ENCODE results near the gene PSMB2.
A peak's percentile ranks its signal among the peaks of the same experiment; 100 is the strongest.

The PSMB2 gene

DNA sequence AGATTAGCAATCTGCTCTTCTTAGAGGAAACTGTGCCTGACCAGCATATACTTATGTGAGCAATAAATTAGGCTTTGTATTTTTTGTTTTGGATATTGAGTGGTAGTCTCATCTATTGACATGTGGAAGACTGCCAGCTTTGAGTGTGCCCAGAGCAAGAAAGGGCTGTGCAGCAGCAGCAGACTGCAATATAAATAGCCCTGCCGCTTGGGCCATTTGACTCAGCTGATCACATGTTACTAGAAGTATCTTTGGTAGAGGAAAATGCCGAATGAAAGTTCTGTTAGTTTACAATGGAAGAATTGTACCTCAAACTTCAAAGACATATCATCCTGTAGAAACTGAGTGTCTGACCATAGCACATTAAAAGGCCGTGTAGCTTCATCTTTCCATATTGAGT lies 9.1 kb upstream of the PSMB2 start:
- in situ Hi-C loops (cut with HindIII; ENCODE audit: low sequenced_read_pairs), result no loop called here
- H3K4me3 ChIP-seq (ENCODE audit: low read depth, low read length), result no peak overlapping the region

DNA sequence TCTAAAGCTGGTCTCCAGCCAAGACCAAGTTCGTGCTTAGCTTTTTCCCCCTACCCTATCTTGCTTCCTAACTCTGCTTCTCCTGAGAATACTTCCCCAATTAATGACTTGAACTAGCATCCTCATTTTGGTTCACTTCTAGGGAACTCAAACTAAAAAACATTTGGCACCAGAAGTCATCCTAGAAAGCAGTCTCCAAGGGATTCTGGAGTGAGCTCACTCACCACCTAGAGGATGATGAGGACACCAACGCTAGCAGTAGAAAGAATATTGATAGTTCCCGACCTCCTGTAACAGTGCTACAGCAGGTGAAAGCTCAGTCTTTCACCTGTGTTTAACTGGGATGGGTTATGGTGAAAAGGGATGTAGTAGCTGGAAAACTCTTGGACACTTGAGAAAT lies 4.7 kb upstream of the PSMB2 start:
- in situ Hi-C loops (cut with HindIII; ENCODE audit: low sequenced_read_pairs), result no loop called here
- TF ChIP-seq CTCF (IDR thresholded peaks at IDR 0.05; ENCODE audit: low read depth, low read length), result peak; percentile 28
- H3K4me3 ChIP-seq (ENCODE audit: low read depth, low read length), result no peak overlapping the region
- no peak for DNase-seq (ENCODE audit: low read depth, low spot score)

More for the DNA sequence above, 9.1 kb upstream of the PSMB2 start:
- no peak for DNase-seq (ENCODE audit: low read depth, low spot score)
- TF ChIP-seq CTCF (IDR thresholded peaks at IDR 0.05; ENCODE audit: low read depth, low read length), result no peak

GRCh38 chr1:35644204-35644603 lies 2.9 kb upstream of the PSMB2 start:
- in situ Hi-C loops (cut with HindIII; ENCODE audit: low sequenced_read_pairs), result no loop called here
- no peak for DNase-seq (ENCODE audit: low read depth, low spot score)
- no peak for TF ChIP-seq CTCF (IDR thresholded peaks at IDR 0.05; ENCODE audit: low read depth, low read length)
- H3K4me3 ChIP-seq (ENCODE audit: low read depth, low read length), result no peak overlapping the region

- TF ChIP-seq CTCF (IDR thresholded peaks at IDR 0.05; ENCODE audit: low read depth, low read length), result no peak
- peak overlapping the region; percentile 99 for H3K4me3 ChIP-seq (ENCODE audit: low read depth, low read length)
- in situ Hi-C loops (cut with HindIII; ENCODE audit: low sequenced_read_pairs), result no loop called here
- no peak for DNase-seq (ENCODE audit: low read depth, low spot score)
Observed at GRCh38 chr1:35642471-35642955, 1.2 kb upstream of the PSMB2 start.

- no peak for TF ChIP-seq CTCF (IDR thresholded peaks at IDR 0.05; ENCODE audit: low read depth, low read length)
- DNase-seq (ENCODE audit: low read depth, low spot score), result no peak
- H3K4me3 ChIP-seq (ENCODE audit: low read depth, low read length), result peak overlapping the region; percentile 99
- in situ Hi-C loops (cut with HindIII; ENCODE audit: low sequenced_read_pairs), result no loop called here
Observed at GRCh38 chr1:35640380-35641232, 720 bp downstream of the PSMB2 start.

DNA sequence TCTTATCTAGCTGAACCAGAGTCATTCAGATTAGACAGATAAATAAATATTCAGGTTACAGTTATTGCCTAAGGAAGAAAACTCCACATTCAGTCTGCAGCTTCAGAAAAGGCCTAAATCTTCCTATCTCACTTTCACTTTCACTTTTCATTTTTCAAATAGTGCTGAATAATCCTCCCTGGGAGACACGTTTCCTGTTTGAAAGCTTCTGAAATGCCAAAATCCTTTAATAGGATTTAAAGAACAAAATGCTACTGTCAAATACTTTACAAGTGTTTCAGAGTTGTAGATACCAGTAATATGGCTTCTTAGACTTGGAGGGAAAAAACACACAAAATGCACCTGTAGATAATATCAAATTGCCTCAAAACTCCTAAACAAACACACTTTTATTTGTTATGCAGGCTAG lies 3.9 kb downstream of the PSMB2 start:
- peak; percentile 69 for DNase-seq (ENCODE audit: low read depth, low spot score)
- in situ Hi-C loops (cut with HindIII; ENCODE audit: low sequenced_read_pairs), result no loop called here
- TF ChIP-seq CTCF (IDR thresholded peaks at IDR 0.05; ENCODE audit: low read depth, low read length), result no peak
- H3K4me3 ChIP-seq (ENCODE audit: low read depth, low read length), result peak overlapping the region; percentile 29

Data from astrocyte of the spinal cord (primary cell).